Effector memory CD8-positive, alpha-beta T cell (primary cell): Measurements from ENCODE around the gene SLIT3.

ENCODE experiments used
- ATAC-seq: fragments of 150-1000 bp; cut with Tn5 transposase; replicated peaks from 2 replicates; pipeline ENCODE4 v1.10.0; 2021; ENCODE audit warnings: mild to moderate bottlenecking, moderate library complexity
- DNase-seq, 3 experiments: peaks; one replicate each; pipeline ENCODE4 v3.0.0; 2021
- H3K27ac Mint-ChIP-seq, 2 donors: one replicate each; pipeline ENCODE4 v1.8.0; 2022; ENCODE audit warnings: mild to moderate bottlenecking in 2 of 2, mixed read lengths in 2 of 2, moderate library complexity in 2 of 2
- H3K27me3 Mint-ChIP-seq, 2 donors: one replicate each; pipeline ENCODE4 v1.8.0; 2022; ENCODE audit warnings: mixed read lengths in 2 of 2
- H3K36me3 Mint-ChIP-seq: one replicate; pipeline ENCODE4 v1.8.0; 2022; ENCODE audit warnings: mild to moderate bottlenecking, moderate library complexity, mixed read lengths; ENCODE audit not compliant: insufficient read depth
- H3K4me1 Mint-ChIP-seq, 2 donors: one replicate each; pipeline ENCODE4 v1.8.0; 2022; ENCODE audit warnings: low read depth in 2 of 2, mixed read lengths in 2 of 2
- H3K4me3 Mint-ChIP-seq, 2 donors: one replicate each; pipeline ENCODE4 v1.8.0; 2022; ENCODE audit warnings: mild to moderate bottlenecking in 2 of 2, mixed read lengths in 2 of 2, moderate library complexity in 2 of 2
- H3K9me3 Mint-ChIP-seq, 2 donors: one replicate each; pipeline ENCODE4 v1.8.0; 2022; ENCODE audit warnings: mixed read lengths in 2 of 2

The SLIT3 gene

GRCh38 chr5:169165052-169165451 lies 135.9 kb downstream of the SLIT3 start:
- Mint-ChIP-seq H3K27ac (no peak overlapping the region), H3K9me3 (peaks cover 2 to 18% of the 10 kb centered on the region in 2 donors), H3K4me1 (no peaks in the 10 kb centered on the region), H3K27me3 (no peaks in the 10 kb centered on the region), H3K4me3 (no peak overlapping the region), H3K36me3 (no peaks in the 10 kb centered on the region)
- ATAC-seq (no peak), DNase-seq (no peak)

GRCh38 chr5:169164481-169164925 lies 136.4 kb downstream of the SLIT3 start:
- Mint-ChIP-seq H3K27ac (no peak overlapping the region), H3K4me3 (no peak overlapping the region), H3K27me3 (no peaks in the 10 kb centered on the region), H3K36me3 (no peaks in the 10 kb centered on the region), H3K9me3 (peaks cover 2 to 18% of the 10 kb centered on the region in 2 donors), H3K4me1 (no peaks in the 10 kb centered on the region)
- DNase-seq, result no peak
- no peak for ATAC-seq

GRCh38 chr5:169162407-169162806 lies 138.5 kb downstream of the SLIT3 start:
- Mint-ChIP-seq H3K4me1 (no peaks in the 10 kb centered on the region), H3K36me3 (no peaks in the 10 kb centered on the region), H3K27ac (no peak overlapping the region), H3K4me3 (no peak overlapping the region), H3K9me3 (peaks cover 7 to 26% of the 10 kb centered on the region in 2 donors), H3K27me3 (no peaks in the 10 kb centered on the region)
- DNase-seq (no peak), ATAC-seq (no peak)

- peaks cover 0 to 2% of the 10 kb centered on the region in 2 donors for H3K27me3 Mint-ChIP-seq
- H3K4me1 Mint-ChIP-seq, result no peaks in the 10 kb centered on the region
- H3K9me3 Mint-ChIP-seq, result peaks cover 9 to 30% of the 10 kb centered on the region in 2 donors
- H3K4me3 Mint-ChIP-seq, result no peak overlapping the region
- no peaks in the 10 kb centered on the region for H3K36me3 Mint-ChIP-seq
- no peak for ATAC-seq
- H3K27ac Mint-ChIP-seq, result no peak overlapping the region
- DNase-seq, result no peak
Observed at GRCh38 chr5:169161022-169161680, 139.8 kb downstream of the SLIT3 start.

- no peak for ATAC-seq
Observed at GRCh38 chr5:169160405-169160901, 140.5 kb downstream of the SLIT3 start.

GRCh38 chr5:169158764-169159163 lies 142.2 kb downstream of the SLIT3 start:
- H3K4me1 Mint-ChIP-seq, result no peaks in the 10 kb centered on the region
- DNase-seq (no peak), ATAC-seq (no peak)
- peaks cover 9 to 30% of the 10 kb centered on the region in 2 donors for H3K9me3 Mint-ChIP-seq
- no peaks in the 10 kb centered on the region for H3K36me3 Mint-ChIP-seq
- no peak overlapping the region for H3K4me3 Mint-ChIP-seq
- H3K27ac Mint-ChIP-seq, result no peak overlapping the region
- H3K27me3 Mint-ChIP-seq, result peaks cover 0 to 12% of the 10 kb centered on the region in 2 donors

More at GRCh38 chr5:169160405-169160901, 140.5 kb downstream of the SLIT3 start:
- no peaks in the 10 kb centered on the region for H3K4me1 Mint-ChIP-seq
- no peak overlapping the region for H3K4me3 Mint-ChIP-seq
- no peak overlapping the region for H3K27ac Mint-ChIP-seq
- DNase-seq, result no peak
- no peaks in the 10 kb centered on the region for H3K36me3 Mint-ChIP-seq
- H3K9me3 Mint-ChIP-seq, result peaks cover 9 to 30% of the 10 kb centered on the region in 2 donors
- H3K27me3 Mint-ChIP-seq, result peaks cover 0 to 5% of the 10 kb centered on the region in 2 donors

- DNase-seq (no peak), ATAC-seq (no peak)
- Mint-ChIP-seq H3K36me3 (no peaks in the 10 kb centered on the region), H3K27ac (no peak overlapping the region), H3K9me3 (peaks cover 9 to 25% of the 10 kb centered on the region in 2 donors), H3K4me1 (no peaks in the 10 kb centered on the region), H3K27me3 (peaks cover 0 to 17% of the 10 kb centered on the region in 2 donors), H3K4me3 (no peak overlapping the region)
Observed at GRCh38 chr5:169157064-169157463, 143.9 kb downstream of the SLIT3 start.

GRCh38 chr5:169154679-169155078 lies 146.3 kb downstream of the SLIT3 start:
- Mint-ChIP-seq H3K9me3 (peaks cover 7 to 12% of the 10 kb centered on the region in 2 donors), H3K4me1 (no peaks in the 10 kb centered on the region), H3K27me3 (peaks cover 0 to 17% of the 10 kb centered on the region in 2 donors), H3K27ac (no peak overlapping the region), H3K36me3 (no peaks in the 10 kb centered on the region), H3K4me3 (no peak overlapping the region)
- DNase-seq, result no peak
- no peak for ATAC-seq

- DNase-seq (no peak), ATAC-seq (no peak)
- Mint-ChIP-seq H3K4me1 (no peaks in the 10 kb centered on the region), H3K9me3 (peaks cover 7 to 12% of the 10 kb centered on the region in 2 donors), H3K27me3 (peaks cover 0 to 17% of the 10 kb centered on the region in 2 donors), H3K36me3 (no peaks in the 10 kb centered on the region), H3K4me3 (no peak overlapping the region), H3K27ac (no peak overlapping the region)
Observed at GRCh38 chr5:169153405-169153804, 147.5 kb downstream of the SLIT3 start.

- DNase-seq (no peak), ATAC-seq (no peak)
- peaks cover 7 to 9% of the 10 kb centered on the region in 2 donors for H3K9me3 Mint-ChIP-seq
- H3K36me3 Mint-ChIP-seq, result no peaks in the 10 kb centered on the region
- peaks cover 0 to 17% of the 10 kb centered on the region in 2 donors for H3K27me3 Mint-ChIP-seq
- H3K4me3 Mint-ChIP-seq, result no peak overlapping the region
- no peak overlapping the region for H3K27ac Mint-ChIP-seq
- H3K4me1 Mint-ChIP-seq, result no peaks in the 10 kb centered on the region
Observed at GRCh38 chr5:169152946-169153345, 148.0 kb downstream of the SLIT3 start.

- ATAC-seq (no peak), DNase-seq (no peak)
- Mint-ChIP-seq H3K36me3 (no peaks in the 10 kb centered on the region), H3K27me3 (peaks cover 0 to 17% of the 10 kb centered on the region in 2 donors), H3K4me1 (no peaks in the 10 kb centered on the region), H3K9me3 (peaks cover 3 to 4% of the 10 kb centered on the region in 2 donors), H3K4me3 (no peak overlapping the region), H3K27ac (no peak overlapping the region)
Observed at GRCh38 chr5:169152453-169152852, 148.5 kb downstream of the SLIT3 start.

GRCh38 chr5:169151051-169151805 lies 149.7 kb downstream of the SLIT3 start:
- no peaks in the 10 kb centered on the region for H3K36me3 Mint-ChIP-seq
- no peaks in the 10 kb centered on the region for H3K4me1 Mint-ChIP-seq
- H3K27me3 Mint-ChIP-seq, result peaks cover 0 to 16% of the 10 kb centered on the region in 2 donors
- DNase-seq (no peak), ATAC-seq (no peak)
- H3K4me3 Mint-ChIP-seq, result no peak overlapping the region
- no peaks in the 10 kb centered on the region for H3K9me3 Mint-ChIP-seq
- H3K27ac Mint-ChIP-seq, result no peak overlapping the region

- Mint-ChIP-seq H3K9me3 (no peaks in the 10 kb centered on the region), H3K27ac (no peak overlapping the region), H3K27me3 (peaks cover 0 to 12% of the 10 kb centered on the region in 2 donors), H3K36me3 (no peaks in the 10 kb centered on the region), H3K4me3 (no peak overlapping the region), H3K4me1 (no peaks in the 10 kb centered on the region)
- DNase-seq (no peak), ATAC-seq (no peak)
Observed at GRCh38 chr5:169150108-169150507, 150.8 kb downstream of the SLIT3 start.

GRCh38 chr5:169149317-169149716 lies 151.6 kb downstream of the SLIT3 start:
- Mint-ChIP-seq H3K27me3 (peaks cover 0 to 11% of the 10 kb centered on the region in 2 donors), H3K27ac (no peak overlapping the region), H3K36me3 (no peaks in the 10 kb centered on the region), H3K4me1 (no peaks in the 10 kb centered on the region), H3K9me3 (no peaks in the 10 kb centered on the region), H3K4me3 (no peak overlapping the region)
- no peak for DNase-seq
- ATAC-seq, result no peak
